HEK293 (cell line): Measurements from ENCODE around the gene IRX4.

Experiments
- CTCF ChIA-PET: fragments of 350-600 bp; formaldehyde crosslinking; extraction: SDS; loops from one replicate; lab custom pipeline; 2021; ENCODE audit warnings: antibody characterized with exemption; lab: Yijun Ruan, JAX
- POLR2A ChIA-PET: fragments of 300-600 bp; formaldehyde crosslinking; extraction: SDS; loops from one replicate; lab custom pipeline; 2020; ENCODE audit warnings: antibody characterized with exemption, inconsistent platforms; lab: Yijun Ruan, JAX
- H3K27ac ChIP-seq: fragments of 200-500 bp; sonication (Bioruptor generic); 2 replicates; pipeline ENCODE4 v1.5.1; 2014; ENCODE audit warnings: low read depth, low read length, control low read depth, inconsistent platforms; ENCODE audit errors: extremely low read depth
- H3K36me3 ChIP-seq, 2 experiments: fragments of 200-500 bp in 1 of 2; sonication (Bioruptor generic) in 1 of 2; 1 replicate in 1 of 2; 2 replicates in 1 of 2; pipeline ENCODE4 v1.5.1; 2014 to 2017; ENCODE audit warnings: inconsistent platforms in 2 of 2, low read length in 2 of 2; ENCODE audit not compliant: control insufficient read depth in 2 of 2, insufficient read depth in 1 of 2
- H3K4me1 ChIP-seq: fragments of 200-500 bp; sonication (Bioruptor generic); 2 replicates; pipeline ENCODE4 v1.5.1; 2014; ENCODE audit warnings: mild to moderate bottlenecking, low read length, inconsistent platforms; ENCODE audit not compliant: control insufficient read depth, insufficient read depth
- H3K4me3 ChIP-seq: 2 replicates; pipeline ENCODE4 v1.5.1; 2011; ENCODE audit warnings: low read depth, mild to moderate bottlenecking, control low read depth, low read length, moderate library complexity
- H3K9me3 ChIP-seq: fragments of 200-500 bp; sonication (Bioruptor generic); 2 replicates; pipeline ENCODE4 v1.5.1; 2014; ENCODE audit warnings: low read depth, low read length, inconsistent platforms; ENCODE audit not compliant: control insufficient read depth, insufficient read depth
- GLI4 ChIP-seq: fragments of 450-650 bp; formaldehyde crosslinking; IDR thresholded peaks from 2 replicates; pipeline ENCODE4 v1.5.1; 2016; ENCODE audit warnings: missing biosample characterization, missing genetic modification characterization
- KLF1 ChIP-seq: fragments of 450-650 bp; formaldehyde crosslinking; IDR thresholded peaks from 2 replicates; pipeline ENCODE4 v1.5.1; 2016; ENCODE audit warnings: missing biosample characterization, missing genetic modification characterization
- KLF10 ChIP-seq: fragments of 450-650 bp; IDR thresholded peaks from 2 replicates; pipeline ENCODE4 v1.5.1; 2018; ENCODE audit warnings: missing biosample characterization, mild to moderate bottlenecking, missing genetic modification characterization
- KLF8 ChIP-seq: fragments of 450-650 bp; formaldehyde crosslinking; IDR thresholded peaks from 2 replicates; pipeline ENCODE4 v1.5.1; 2016; ENCODE audit warnings: missing biosample characterization, missing genetic modification characterization
- TCF7L2 ChIP-seq: IDR thresholded peaks from 2 replicates; pipeline ENCODE4 v1.6.1; 2011; ENCODE audit warnings: low read depth, mild to moderate bottlenecking, inconsistent platforms, low read length, moderate library complexity, borderline replicate concordance
- ZBTB20 ChIP-seq: fragments of 450-650 bp; formaldehyde crosslinking; IDR thresholded peaks from 2 replicates; pipeline ENCODE4 v1.5.1; 2016; ENCODE audit warnings: missing biosample characterization, missing genetic modification characterization
- ZNF114 ChIP-seq: fragments of 450-650 bp; formaldehyde crosslinking; IDR thresholded peaks from 2 replicates; pipeline ENCODE4 v1.5.0; 2017; ENCODE audit warnings: missing biosample characterization, missing genetic modification characterization
- ZNF132 ChIP-seq: fragments of 450-650 bp; formaldehyde crosslinking; IDR thresholded peaks from 2 replicates; pipeline ENCODE4 v1.5.1; 2017; ENCODE audit warnings: missing biosample characterization, missing genetic modification characterization, borderline replicate concordance
- ZNF19 ChIP-seq: fragments of 450-650 bp; formaldehyde crosslinking; IDR thresholded peaks from 2 replicates; pipeline ENCODE4; 2016; ENCODE audit warnings: missing biosample characterization, missing genetic modification characterization, low read depth
- ZNF433 ChIP-seq: fragments of 450-650 bp; formaldehyde crosslinking; IDR thresholded peaks from 2 replicates; pipeline ENCODE4 v1.5.1; 2016; ENCODE audit warnings: missing biosample characterization, missing genetic modification characterization, low read depth
- ZNF521 ChIP-seq: fragments of 450-650 bp; formaldehyde crosslinking; IDR thresholded peaks from 2 replicates; pipeline ENCODE4 v1.5.1; 2017; ENCODE audit warnings: missing biosample characterization, mild to moderate bottlenecking, missing genetic modification characterization
- ZNF549 ChIP-seq: fragments of 450-650 bp; IDR thresholded peaks from 2 replicates; pipeline ENCODE4 v1.5.1; 2018; ENCODE audit warnings: missing biosample characterization, missing genetic modification characterization, mild to moderate bottlenecking, inconsistent platforms, moderate library complexity
- ZNF555 ChIP-seq: fragments of 450-650 bp; formaldehyde crosslinking; conservative IDR thresholded peaks from 2 replicates; pipeline ENCODE4 v1.5.1; 2017; ENCODE audit warnings: missing biosample characterization, mild to moderate bottlenecking, missing genetic modification characterization, inconsistent platforms
- ZNF561 ChIP-seq: fragments of 450-650 bp; IDR thresholded peaks from 2 replicates; pipeline ENCODE4 v1.5.1; 2018; ENCODE audit warnings: missing biosample characterization, missing genetic modification characterization, borderline replicate concordance
- ZNF580 ChIP-seq: fragments of 450-650 bp; formaldehyde crosslinking; IDR thresholded peaks from 2 replicates; pipeline ENCODE4 v1.5.1; 2016; ENCODE audit warnings: missing biosample characterization, missing genetic modification characterization
- ZNF610 ChIP-seq: fragments of 450-650 bp; formaldehyde crosslinking; IDR thresholded peaks from 2 replicates; pipeline ENCODE4 v1.5.1; 2016; ENCODE audit warnings: missing biosample characterization, missing genetic modification characterization, borderline replicate concordance
- ZNF639 ChIP-seq: fragments of 450-650 bp; formaldehyde crosslinking; IDR thresholded peaks from 2 replicates; pipeline ENCODE4 v1.5.1; 2016; ENCODE audit warnings: missing biosample characterization, missing genetic modification characterization
- ZNF76 ChIP-seq: fragments of 450-650 bp; formaldehyde crosslinking; IDR thresholded peaks from 2 replicates; pipeline ENCODE4; 2016; ENCODE audit warnings: low read depth, missing biosample characterization, missing genetic modification characterization, borderline replicate concordance
- ZSCAN23 ChIP-seq: fragments of 450-650 bp; formaldehyde crosslinking; IDR thresholded peaks from 2 replicates; pipeline ENCODE4 v1.5.1; 2016; ENCODE audit warnings: missing biosample characterization, missing genetic modification characterization
- TF ChIP-seq, protein P1 (sequence below): fragments of 450-650 bp; formaldehyde crosslinking; optimal IDR thresholded peaks from 2 replicates; pipeline ENCODE3; 2016; ENCODE audit warnings: missing biosample characterization, mild to moderate bottlenecking, missing genetic modification characterization

IRX4 gene

DNA sequence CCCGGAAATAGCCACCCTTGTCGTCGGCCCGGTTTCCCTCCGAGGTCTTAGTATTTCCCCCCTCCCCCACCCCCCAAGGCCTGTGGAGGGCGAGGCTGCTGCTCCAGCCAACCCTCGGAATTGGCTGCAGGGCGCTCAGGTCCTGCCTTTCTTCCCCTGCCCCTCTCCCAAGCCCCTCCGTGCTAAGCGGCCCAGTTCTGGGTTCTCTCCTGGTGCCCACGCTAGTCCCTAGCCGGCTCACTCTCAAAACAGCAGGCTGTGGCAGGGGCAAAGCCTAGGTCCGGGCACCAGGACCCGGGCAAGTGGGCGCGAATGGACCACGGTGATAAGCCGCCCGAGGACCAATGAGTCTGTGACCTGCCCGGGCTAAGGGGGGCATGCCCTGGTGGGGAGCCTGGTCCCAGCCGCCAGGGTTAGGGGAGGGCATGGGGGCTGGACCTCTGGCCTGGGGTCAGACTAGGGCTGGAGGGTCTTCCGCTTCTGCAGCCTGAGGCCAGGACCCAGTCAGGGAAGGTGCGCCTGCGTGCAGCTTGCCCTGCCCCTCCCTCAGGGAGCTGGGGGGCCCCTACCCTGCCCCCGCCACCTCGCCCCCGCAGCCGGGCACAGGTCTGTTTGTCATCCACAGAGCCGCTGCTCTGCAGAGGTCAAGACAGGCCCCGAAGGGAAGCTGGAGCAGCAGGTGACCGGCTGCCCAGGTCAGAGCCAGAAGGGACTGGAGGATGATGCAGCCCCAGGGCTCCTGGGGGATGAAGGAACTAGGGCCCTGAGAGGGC is 5.0 kb upstream of the IRX4 start (continued):
- TF ChIP-seq ZNF114 (tag by site-specific recombination) (no peak), ZNF549 (tag by site-specific recombination) (no peak), KLF10 (tag by site-specific recombination) (no peak)

GRCh38 chr5:1886846-1887587 is 4.3 kb upstream of the IRX4 start:
- H3K9me3 ChIP-seq = no peaks in the 10 kb centered on the region
- no peaks in the 10 kb centered on the region for H3K36me3 ChIP-seq
- ChIA-PET CTCF (no interaction called here), POLR2A (interaction anchor here (0.6 kb wide), 1 partner anchor 91 kb away, joined by 7 read pairs; no protein-coding TSS in a partner anchor)
- peaks cover 5% of the 10 kb centered on the region for H3K4me1 ChIP-seq
- H3K27ac ChIP-seq = no peak overlapping the region
- TF ChIP-seq ZNF610 (tag by site-specific recombination) (no peak), GLI4 (tag by site-specific recombination) (no peak), ZNF19 (tag by site-specific recombination) (no peak), TCF7L2 (no peak), ZNF521 (tag by site-specific recombination) (no peak), ZNF76 (no peak), KLF8 (tag by site-specific recombination) (no peak), ZNF433 (tag by site-specific recombination) (no peak), ZNF561 (no peak), ZNF639 (tag by site-specific recombination) (no peak), ZSCAN23 (tag by site-specific recombination) (no peak), ZNF555 (tag by site-specific recombination) (no peak), ZNF132 (tag by site-specific recombination) (no peak), ZNF580 (tag by site-specific recombination) (no peak), KLF1 (tag by site-specific recombination) (no peak), ZBTB20 (tag by site-specific recombination) (no peak)
- TF ChIP-seq, protein P1, sequence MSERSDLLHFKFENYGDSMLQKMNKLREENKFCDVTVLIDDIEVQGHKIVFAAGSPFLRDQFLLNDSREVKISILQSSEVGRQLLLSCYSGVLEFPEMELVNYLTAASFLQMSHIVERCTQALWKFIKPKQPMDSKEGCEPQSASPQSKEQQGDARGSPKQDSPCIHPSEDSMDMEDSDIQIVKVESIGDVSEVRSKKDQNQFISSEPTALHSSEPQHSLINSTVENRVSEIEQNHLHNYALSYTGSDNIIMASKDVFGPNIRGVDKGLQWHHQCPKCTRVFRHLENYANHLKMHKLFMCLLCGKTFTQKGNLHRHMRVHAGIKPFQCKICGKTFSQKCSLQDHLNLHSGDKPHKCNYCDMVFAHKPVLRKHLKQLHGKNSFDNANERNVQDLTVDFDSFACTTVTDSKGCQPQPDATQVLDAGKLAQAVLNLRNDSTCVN = no peak
- H3K4me3 ChIP-seq = peak overlapping the region; percentile 13
